Activated naive CD4-positive, alpha-beta T cell treated with Interleukin-2 at 50 U/mL for 16 hours (primary cell): ENCODE measurements around the gene PRKCZ.

Source experiments
- DNase-seq: peaks from one replicate; pipeline ENCODE4 v3.0.0-alpha.2; 2020

PRKCZ gene

GRCh38 chr1:2181271-2181670, 131.1 kb downstream of the PRKCZ start:
- no peak for DNase-seq

GRCh38 chr1:2181752-2182151, 131.5 kb downstream of the PRKCZ start:
- no peak for DNase-seq

GRCh38 chr1:2182376-2182775, 132.2 kb downstream of the PRKCZ start:
- no peak for DNase-seq

GRCh38 chr1:2183937-2184334, 133.7 kb downstream of the PRKCZ start:
- no peak for DNase-seq

- no peak for DNase-seq
Observed at GRCh38 chr1:2184531-2184930, 134.3 kb downstream of the PRKCZ start.

- no peak for DNase-seq
Observed at GRCh38 chr1:2184934-2185333, 134.7 kb downstream of the PRKCZ start.

GRCh38 chr1:2185880-2186855, 136.0 kb downstream of the PRKCZ start:
- no peak for DNase-seq

- no peak for DNase-seq
Observed at GRCh38 chr1:2186901-2187300, 136.7 kb downstream of the PRKCZ start.

- no peak for DNase-seq
Observed at GRCh38 chr1:2187619-2188018, 137.4 kb downstream of the PRKCZ start.

GRCh38 chr1:2188336-2188735, 138.1 kb downstream of the PRKCZ start:
- no peak for DNase-seq

- peak; percentile 92 for DNase-seq
Observed at GRCh38 chr1:2189459-2190425, 139.5 kb downstream of the PRKCZ start.

- DNase-seq: no peak
Observed at GRCh38 chr1:2190491-2190976, 140.3 kb downstream of the PRKCZ start.

GRCh38 chr1:2192031-2192995, 142.1 kb downstream of the PRKCZ start:
- DNase-seq: no peak

GRCh38 chr1:2193514-2194281, 143.5 kb downstream of the PRKCZ start:
- DNase-seq: no peak

GRCh38 chr1:2194319-2194897, 144.2 kb downstream of the PRKCZ start, which contains the start of gene FAAP20:
TSS of gene FAAP20 (minus strand) at chr1:2194772. CDS start at chr1:2194749, 23 bp downstream.
- peak; percentile 75 for DNase-seq

- peak; percentile 88 for DNase-seq
Observed at GRCh38 chr1:2194898-2195673, 144.9 kb downstream of the PRKCZ start.

GRCh38 chr1:2195785-2196184, 145.6 kb downstream of the PRKCZ start:
- DNase-seq: no peak

- DNase-seq: no peak
Observed at GRCh38 chr1:2196901-2197638, 146.9 kb downstream of the PRKCZ start.

GRCh38 chr1:2197707-2198165, 147.5 kb downstream of the PRKCZ start:
- DNase-seq: no peak
